ENCODE data around the gene TPSD1.
"Not testable (repeated sequence)": the region's sequence is repeated elsewhere in the genome, so short reads cannot be mapped to it uniquely, and the experiment has no call there.

The TPSD1 gene

DNA sequence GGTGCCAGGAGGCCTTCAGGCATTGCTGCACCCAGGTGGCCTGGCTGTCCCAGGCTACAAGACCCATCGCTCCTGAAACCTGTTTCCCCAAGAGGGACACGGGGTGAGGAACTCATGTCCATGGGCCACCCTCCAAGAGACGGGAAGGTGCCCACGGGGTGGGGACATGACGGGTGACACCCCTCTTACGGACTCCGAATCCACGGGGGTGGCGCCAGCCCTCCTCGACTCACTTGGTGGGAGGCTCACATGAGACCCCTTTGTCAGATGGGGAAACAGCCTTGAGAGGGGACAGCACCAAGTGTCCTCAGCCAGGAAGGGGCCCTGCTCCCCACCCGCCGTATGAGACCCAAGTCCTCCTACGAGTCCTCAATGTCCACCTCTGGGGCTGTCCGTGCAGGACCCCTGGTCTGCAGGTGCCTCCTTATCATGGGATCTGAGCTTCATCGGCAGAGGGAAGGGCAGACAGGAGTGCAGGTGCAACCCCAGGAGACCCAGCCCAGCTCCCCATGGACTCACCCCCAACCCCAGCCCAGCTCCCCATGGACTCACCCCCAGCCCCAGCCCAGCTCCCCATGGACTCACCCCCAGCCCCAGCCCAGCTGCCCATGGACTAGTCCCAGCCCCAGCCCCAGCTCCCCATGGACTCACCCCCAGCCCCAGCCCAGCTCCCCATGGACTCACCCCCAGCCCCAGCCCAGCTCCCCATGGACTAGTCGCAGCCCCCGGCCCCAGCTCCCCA is 25.2 kb upstream of the TPSD1 start:
- H3K4me3 ChIP-seq; H3K27ac ChIP-seq; DNase-seq (ENCODE audit: low spot score): not testable (repeated sequence)

- H3K4me3 ChIP-seq; H3K27ac ChIP-seq; DNase-seq (ENCODE audit: low spot score): not testable (repeated sequence)
These were observed 24.6 kb upstream of the TPSD1 start for GRCh38 chr16:1231301-1231700.

- DNase-seq (ENCODE audit: low spot score); H3K27ac ChIP-seq; H3K4me3 ChIP-seq: not testable (repeated sequence)
These were observed 23.7 kb upstream of the TPSD1 start for GRCh38 chr16:1232049-1232748.

DNA sequence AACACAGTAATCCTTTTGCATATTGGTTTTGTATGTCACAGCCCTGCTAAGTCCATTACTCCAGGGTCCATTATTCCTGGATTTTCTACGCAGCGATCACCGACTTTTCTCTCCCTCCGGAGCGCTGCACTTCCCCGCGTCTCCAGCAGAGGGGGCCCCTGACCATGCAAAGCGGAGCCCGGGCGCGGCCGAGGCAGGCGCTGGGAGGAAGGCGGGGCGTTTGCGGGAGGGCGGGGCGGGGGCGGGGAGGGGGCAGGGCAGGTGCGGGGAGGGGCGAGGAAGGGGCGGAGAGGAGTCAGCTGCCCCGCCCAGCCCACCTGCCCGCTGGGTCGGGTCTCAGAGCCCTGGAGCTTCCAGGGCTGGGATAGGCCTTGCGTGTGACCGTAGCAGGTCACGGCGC is 19.2 kb upstream of the TPSD1 start:
- H3K4me3 ChIP-seq; H3K27ac ChIP-seq; DNase-seq (ENCODE audit: low spot score): not testable (repeated sequence)

GRCh38 chr16:1237990-1238389 is 17.9 kb upstream of the TPSD1 start:
- DNase-seq (ENCODE audit: low spot score): no peak
- no peak for TF ChIP-seq CTCF (IDR thresholded peaks at IDR 0.05)
- no peak overlapping the region for H3K27ac ChIP-seq
- H3K4me3 ChIP-seq: no peak overlapping the region

DNA sequence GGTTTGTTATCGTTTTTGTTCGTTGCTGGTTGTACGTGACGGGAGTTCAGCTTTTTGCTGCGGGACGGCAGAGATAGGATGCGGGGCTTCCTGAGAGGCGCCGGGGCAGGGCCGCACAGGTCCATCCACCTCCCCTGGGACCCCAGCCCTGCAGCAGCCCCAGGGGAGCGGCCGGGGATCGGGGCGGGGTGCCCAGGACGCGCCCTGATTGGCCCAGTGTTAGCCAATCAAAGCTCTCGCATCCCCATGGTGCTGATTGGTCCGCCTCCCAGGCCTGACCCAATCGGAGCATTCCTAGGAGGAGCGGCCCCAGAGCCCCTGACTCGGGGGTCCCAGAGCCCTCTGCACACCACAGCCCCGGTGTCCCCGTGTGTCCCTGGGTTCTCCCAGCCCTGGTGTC is 17.0 kb upstream of the TPSD1 start:
- not testable (repeated sequence) for DNase-seq (ENCODE audit: low spot score); H3K27ac ChIP-seq; H3K4me3 ChIP-seq

DNA sequence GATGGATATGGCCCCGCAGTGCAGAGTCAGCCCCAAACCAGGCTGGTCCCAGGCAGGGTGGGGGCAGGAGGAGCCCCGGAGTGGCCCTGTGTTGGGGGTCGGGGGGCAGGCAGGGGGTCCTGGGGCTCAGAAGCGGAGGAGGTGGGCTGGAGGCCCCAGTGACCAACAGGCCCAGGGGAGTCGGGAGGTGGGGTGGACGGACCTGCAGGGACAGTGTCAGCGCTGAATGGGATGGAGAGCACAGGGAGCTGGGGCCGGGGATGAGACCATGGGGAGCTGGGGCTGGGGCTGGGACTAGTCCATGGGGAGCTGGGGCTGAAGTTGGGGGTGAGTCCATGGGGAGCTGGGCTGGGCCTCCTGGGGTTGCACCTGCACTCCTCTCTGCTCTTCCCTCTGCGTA is 16.3 kb upstream of the TPSD1 start:
- not testable (repeated sequence) for DNase-seq (ENCODE audit: low spot score); H3K27ac ChIP-seq; H3K4me3 ChIP-seq

DNA sequence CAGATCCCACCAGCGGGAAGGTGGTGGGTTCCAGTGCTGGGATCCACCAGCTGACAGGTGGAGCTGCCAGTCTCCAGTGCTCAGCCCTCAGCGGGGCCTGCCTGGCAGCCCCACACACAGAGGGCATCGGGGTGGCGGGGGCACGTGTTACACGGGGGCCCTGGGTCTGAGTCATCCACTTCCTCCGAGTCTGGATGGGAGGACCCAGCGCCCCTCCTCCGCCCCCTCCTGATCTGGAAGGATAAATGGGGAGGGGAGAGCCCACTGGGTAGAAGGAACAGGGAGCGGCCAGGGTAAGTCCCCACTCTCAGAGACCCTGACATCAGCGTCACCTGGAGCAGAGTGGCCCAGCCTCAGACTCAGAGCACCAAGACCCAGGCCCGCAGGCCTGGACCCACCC is 15.4 kb upstream of the TPSD1 start, which contains the start of gene TPSAB1:
Gene TPSAB1, plus strand, starts transcription at position 270 of the 400 bp plus-strand sequence. CDS start 234 bp downstream, outside the sequence.
- DNase-seq (ENCODE audit: low spot score): not testable (repeated sequence)

GRCh38 chr16:1241081-1241480 is 14.8 kb upstream of the TPSD1 start:
- not testable (repeated sequence) for H3K27ac ChIP-seq; H3K4me3 ChIP-seq; DNase-seq (ENCODE audit: low spot score)

More for the DNA sequence above, 15.4 kb upstream of the TPSD1 start, which contains the start of gene TPSAB1:
- not testable (repeated sequence) for H3K27ac ChIP-seq, H3K4me3 ChIP-seq

DNA sequence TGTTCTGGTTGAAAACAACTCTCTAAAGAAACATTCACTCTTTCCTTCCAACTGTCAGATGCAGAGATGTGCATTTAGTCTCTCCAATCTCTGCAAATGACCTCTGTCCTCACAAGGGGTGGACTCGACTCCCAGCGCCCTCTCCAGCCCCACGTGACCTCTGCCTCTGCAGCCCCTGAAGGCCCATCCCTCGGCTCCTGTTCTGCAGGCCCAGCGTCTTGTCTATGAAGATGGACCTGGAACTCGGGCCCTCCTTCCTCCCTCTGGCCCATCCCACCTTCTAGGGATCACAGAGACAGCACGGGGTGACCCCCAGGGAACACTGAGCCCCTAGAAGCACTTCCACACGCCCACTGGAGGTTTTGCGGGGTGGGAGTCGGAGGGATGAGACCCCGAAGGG is 12.5 kb upstream of the TPSD1 start:
- DNase-seq (ENCODE audit: low spot score); H3K4me3 ChIP-seq; H3K27ac ChIP-seq: not testable (repeated sequence)

DNA sequence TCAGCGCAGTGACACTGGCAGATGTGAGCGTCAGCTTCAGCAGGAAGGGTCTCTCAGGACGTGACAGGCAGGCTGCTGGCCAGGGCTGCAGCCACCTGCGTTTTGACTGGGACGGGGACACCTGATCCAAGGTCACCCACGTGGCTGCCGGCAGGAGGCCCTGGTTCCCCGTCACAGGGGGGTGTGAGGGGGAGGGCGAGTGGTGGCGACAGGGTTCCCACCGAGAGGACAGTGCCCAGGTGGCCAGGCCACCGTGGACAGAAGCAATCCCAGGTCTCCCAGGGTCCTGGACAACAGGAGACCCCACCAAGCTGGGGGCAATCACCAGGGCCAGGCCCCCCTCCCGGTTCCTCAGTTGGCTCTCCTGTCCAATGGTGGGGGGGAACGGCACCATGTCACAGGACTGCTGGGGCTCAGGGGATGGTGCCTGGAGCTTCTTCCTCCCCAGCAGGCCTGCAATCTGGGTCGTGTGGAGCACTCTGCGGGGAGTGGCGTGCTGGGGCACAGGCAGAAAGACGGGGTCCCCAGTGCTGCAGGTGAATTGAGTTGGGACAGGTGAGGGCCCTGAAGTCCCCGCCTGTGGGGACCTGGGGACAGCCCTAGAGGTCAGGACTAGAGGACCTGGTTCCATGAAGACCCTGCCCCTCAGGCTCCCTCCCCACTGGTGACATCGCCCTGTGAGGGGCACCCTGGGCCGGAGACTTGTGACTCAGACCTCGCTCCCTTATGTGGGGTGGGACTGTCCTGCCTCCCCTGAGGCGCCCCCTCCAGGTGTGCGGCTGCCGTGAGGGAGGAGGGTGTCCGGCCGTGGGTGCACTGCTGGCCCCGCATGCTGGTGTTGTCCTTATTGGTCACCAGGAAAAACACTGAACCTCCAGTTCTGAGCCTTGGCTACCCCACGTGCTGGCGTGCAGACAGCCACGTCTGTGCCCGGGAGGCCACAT is 11.7 kb upstream of the TPSD1 start:
- DNase-seq (ENCODE audit: low spot score); H3K4me3 ChIP-seq; H3K27ac ChIP-seq: not testable (repeated sequence)

DNA sequence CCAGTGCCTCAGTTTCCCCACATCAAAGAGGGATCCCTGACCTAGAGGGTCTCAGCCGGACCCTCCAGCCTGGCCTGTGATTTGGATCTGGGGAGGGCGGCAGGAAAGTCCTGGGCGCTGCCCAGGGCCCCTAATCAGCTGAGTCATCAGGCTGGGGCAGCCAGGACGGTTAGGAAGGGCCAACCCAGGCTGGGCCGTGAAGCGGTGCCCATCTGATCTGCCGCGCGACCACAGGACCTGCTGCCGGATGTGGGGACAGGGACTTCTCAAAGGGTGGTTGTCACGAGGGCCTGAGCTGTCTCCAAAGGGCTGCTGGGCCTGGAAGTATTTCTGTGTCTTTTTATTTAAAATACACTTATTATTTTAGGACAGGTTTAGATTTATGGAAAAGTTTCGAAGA is 11.0 kb upstream of the TPSD1 start:
- Histone ChIP-seq H3K27ac (no peak overlapping the region), H3K4me3 (no peak overlapping the region)
- DNase-seq (ENCODE audit: low spot score): no peak
- TF ChIP-seq CTCF (IDR thresholded peaks at IDR 0.05): no peak
